ENCODE data around the gene LEMD3.

The LEMD3 gene

DNA sequence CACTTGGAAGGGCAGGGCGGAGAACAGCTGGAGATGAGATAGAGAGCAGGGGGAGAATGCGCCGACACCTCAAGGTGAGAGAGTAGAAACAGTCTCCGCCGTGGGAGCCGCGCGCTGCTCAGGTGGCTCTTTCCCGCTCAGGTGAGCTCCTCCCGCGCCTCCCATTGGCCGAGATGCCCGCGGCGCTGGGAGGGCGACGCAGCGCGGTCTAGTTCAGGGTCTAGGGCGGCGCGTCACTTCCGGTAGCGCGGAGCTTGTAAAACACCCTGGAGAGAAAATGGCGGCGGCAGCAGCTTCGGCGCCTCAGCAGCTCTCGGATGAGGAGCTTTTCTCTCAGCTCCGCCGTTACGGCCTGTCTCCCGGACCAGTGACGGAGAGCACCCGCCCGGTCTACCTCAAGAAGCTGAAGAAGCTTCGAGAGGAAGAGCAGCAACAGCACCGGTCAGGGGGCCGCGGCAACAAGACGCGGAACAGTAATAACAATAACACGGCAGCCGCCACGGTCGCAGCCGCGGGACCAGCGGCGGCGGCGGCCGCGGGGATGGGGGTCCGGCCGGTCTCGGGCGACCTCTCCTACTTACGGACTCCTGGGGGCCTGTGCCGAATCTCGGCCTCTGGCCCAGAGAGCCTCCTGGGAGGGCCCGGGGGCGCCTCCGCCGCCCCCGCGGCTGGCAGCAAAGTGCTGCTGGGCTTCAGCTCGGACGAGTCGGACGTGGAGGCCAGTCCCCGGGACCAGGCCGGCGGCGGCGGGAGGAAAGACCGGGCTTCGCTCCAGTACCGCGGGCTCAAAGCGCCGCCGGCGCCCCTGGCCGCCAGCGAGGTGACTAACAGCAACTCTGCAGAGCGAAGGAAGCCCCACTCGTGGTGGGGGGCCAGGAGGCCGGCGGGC lies at the start of gene LEMD3:
Gene LEMD3, plus strand, starts transcription at position 264 of the 889 bp plus-strand sequence. Its CDS starts 14 bp downstream, at position 278.
- Histone ChIP-seq H3K9me3 (no peaks in the 10 kb centered on the region), H3K4me3 (peak within 1 kb of the TSS; percentile 69 to 88), H3K36me3 (no peaks in the 10 kb centered on the region), H3K27me3 (peaks cover 0 to 2% of the 10 kb centered on the region in 2 donors), H3K4me1 (peaks cover 0 to 44% (median 35%) of the 10 kb centered on the region in 4 donors), H3K27ac (peak within 1 kb of the TSS; percentile 93 to 97)
- peak; percentile 93 to 94 for DNase-seq
- TF ChIP-seq, protein P1, sequence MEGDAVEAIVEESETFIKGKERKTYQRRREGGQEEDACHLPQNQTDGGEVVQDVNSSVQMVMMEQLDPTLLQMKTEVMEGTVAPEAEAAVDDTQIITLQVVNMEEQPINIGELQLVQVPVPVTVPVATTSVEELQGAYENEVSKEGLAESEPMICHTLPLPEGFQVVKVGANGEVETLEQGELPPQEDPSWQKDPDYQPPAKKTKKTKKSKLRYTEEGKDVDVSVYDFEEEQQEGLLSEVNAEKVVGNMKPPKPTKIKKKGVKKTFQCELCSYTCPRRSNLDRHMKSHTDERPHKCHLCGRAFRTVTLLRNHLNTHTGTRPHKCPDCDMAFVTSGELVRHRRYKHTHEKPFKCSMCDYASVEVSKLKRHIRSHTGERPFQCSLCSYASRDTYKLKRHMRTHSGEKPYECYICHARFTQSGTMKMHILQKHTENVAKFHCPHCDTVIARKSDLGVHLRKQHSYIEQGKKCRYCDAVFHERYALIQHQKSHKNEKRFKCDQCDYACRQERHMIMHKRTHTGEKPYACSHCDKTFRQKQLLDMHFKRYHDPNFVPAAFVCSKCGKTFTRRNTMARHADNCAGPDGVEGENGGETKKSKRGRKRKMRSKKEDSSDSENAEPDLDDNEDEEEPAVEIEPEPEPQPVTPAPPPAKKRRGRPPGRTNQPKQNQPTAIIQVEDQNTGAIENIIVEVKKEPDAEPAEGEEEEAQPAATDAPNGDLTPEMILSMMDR (IDR thresholded peaks at IDR 0.05): no peak
- intact Hi-C loops (cut with DNase I; ENCODE audit: low total_unique reads): loop anchor here (10.0 kb wide), 1 partner anchor 105 kb away; the partner anchor contains the start of gene MSRB3

DNA sequence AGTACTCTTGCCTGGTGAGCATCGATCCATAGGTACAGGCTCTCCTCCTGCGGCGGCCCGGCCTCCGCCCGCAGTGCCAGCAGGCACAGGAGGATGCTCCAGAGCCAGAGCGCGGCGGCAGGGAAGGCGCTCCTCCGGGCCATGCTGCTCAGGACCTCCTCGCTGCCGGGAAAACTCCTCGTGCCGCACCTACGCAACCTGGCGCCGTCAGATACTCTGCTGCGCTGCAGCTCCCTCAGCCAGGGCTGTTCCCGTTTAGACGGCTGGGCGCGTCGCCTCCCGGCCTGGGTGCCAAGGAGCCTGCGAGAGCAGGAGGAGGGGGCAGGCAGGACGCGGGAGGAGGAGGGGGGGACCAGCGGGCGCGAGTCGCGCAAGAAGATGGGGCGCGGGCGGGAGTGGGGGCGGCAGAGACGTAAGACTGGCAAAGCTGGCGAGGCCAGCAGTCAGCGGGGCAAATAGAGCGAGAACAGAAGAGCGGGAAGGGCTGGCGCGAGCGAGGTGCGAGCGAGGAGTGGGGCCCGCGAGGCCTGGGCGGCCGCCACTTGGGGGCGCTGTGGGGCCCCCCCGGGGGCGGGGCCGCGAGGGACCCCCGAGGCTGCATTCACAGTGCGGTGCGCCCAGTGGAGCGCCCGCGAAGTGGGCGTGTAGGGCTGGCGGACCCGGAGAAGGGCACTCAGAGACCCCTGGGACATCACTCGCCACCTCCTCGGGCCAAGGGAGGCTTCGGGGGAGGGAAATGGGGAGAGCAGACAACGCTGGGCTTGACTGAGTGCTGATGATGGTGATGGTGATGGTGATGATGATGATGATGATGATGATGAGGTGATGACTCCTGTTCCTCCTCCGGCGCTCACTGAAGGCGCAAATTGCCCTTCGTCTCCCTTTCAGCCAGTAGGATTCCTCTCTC lies 48.1 kb upstream of the LEMD3 start, which contains the start of gene WIF1:
Gene WIF1, minus strand, starts transcription at position 257 of the 907 bp plus-strand sequence. Its CDS starts 114 bp downstream, at position 143.
- no peaks in the 10 kb centered on the region for H3K9me3 ChIP-seq
- peaks cover 0 to 65% of the 10 kb centered on the region in 2 donors for H3K27me3 ChIP-seq

DNA sequence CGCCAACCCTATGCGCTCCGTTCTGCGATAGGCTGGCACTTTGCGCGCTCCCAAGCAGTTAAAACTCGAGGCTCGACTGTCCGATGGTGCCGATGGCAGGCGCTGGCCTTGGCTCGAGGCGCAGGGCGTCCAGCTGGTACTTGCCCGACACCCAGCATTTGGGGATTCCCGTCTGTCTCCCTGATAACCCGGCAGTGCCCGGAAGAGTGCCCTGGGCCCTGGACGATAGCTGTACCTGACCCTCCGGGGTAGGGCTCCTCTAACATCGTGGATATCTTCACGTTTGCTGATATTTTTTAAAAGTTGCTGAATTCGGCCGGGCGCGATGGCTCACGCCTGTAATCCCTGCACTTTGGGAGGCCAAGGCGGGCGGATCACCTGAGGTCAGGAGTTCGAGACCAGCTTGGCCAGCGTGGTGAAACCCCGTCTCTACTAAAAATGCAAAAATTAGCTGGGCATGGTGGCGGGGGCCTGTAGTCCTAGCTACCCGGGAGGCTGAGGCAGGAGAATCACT lies 47.4 kb upstream of the LEMD3 start:
- no peak overlapping the region for H3K4me3 ChIP-seq
- TF ChIP-seq, protein P1 (IDR thresholded peaks at IDR 0.05): no peak
- H3K27me3 ChIP-seq: peaks cover 0 to 65% of the 10 kb centered on the region in 2 donors
- H3K4me1 ChIP-seq: peaks cover 0 to 10% (median 9%) of the 10 kb centered on the region in 4 donors
- H3K9me3 ChIP-seq: no peaks in the 10 kb centered on the region
- no peaks in the 10 kb centered on the region for H3K36me3 ChIP-seq
- DNase-seq: no peak
- H3K27ac ChIP-seq: no peak overlapping the region
- intact Hi-C loops (cut with DNase I; ENCODE audit: low total_unique reads): loop anchor here (5.0 kb wide), 1 partner anchor 230 kb away; no protein-coding TSS in a partner anchor

More for the DNA sequence above, 48.1 kb upstream of the LEMD3 start, which contains the start of gene WIF1:
- DNase-seq: peak in 1 of 2 donors; percentile 63
- no peak within 1 kb of the TSS for H3K27ac ChIP-seq
- TF ChIP-seq, protein P1 (IDR thresholded peaks at IDR 0.05): no peak
- H3K4me1 ChIP-seq: peaks cover 0 to 10% (median 9%) of the 10 kb centered on the region in 4 donors
- intact Hi-C loops (cut with DNase I; ENCODE audit: low total_unique reads): loop anchor here (5.0 kb wide), 1 partner anchor 229 kb away; no protein-coding TSS in a partner anchor
- peak within 1 kb of the TSS; percentile 9 to 39 for H3K4me3 ChIP-seq
- H3K36me3 ChIP-seq: no peaks in the 10 kb centered on the region

DNA sequence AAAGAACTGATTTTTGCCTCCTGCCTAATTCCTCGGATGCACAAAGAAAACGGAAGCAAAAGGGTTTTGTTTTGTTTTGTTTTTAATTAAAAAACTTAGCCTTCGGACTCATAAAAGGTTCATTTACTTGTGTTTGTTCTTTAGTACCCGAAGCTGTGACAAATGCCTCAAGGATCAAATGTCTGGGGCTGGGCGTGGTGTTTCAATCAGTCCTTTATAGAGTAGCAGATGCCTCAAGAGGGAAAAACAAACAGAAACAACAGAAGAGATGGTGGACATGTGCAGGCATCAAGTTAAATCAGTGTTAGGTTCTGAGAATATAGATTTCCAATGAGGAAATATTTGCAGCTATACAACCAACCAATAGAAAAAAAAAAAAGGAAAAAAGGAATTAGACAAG lies 46.7 kb upstream of the LEMD3 start:
- H3K27me3 ChIP-seq: peaks cover 0 to 63% of the 10 kb centered on the region in 2 donors
- intact Hi-C loops (cut with DNase I; ENCODE audit: low total_unique reads): loop anchor here (5.0 kb wide), 1 partner anchor 230 kb away; no protein-coding TSS in a partner anchor

More for the DNA sequence above, 46.7 kb upstream of the LEMD3 start:
- Histone ChIP-seq H3K27ac (no peak overlapping the region), H3K36me3 (no peaks in the 10 kb centered on the region), H3K9me3 (no peaks in the 10 kb centered on the region), H3K4me3 (no peak overlapping the region), H3K4me1 (peaks cover 0 to 10% (median 9%) of the 10 kb centered on the region in 4 donors)
- DNase-seq: no peak
- TF ChIP-seq, protein P1 (IDR thresholded peaks at IDR 0.05): no peak

All from tibial artery (tissue), 4 donors.